Activated CD4-positive, CD25-positive, alpha-beta regulatory T cell treated with anti-CD3 and anti-CD28 coated beads, Interleukin-2, amount 50 U/mL, for 16 hours (primary cell): Measurements from ENCODE around the gene SHPK.

Experiments used
- DNase-seq: peaks from one replicate; pipeline ENCODE4 v3.0.0-alpha.2; 2020; ENCODE audit warnings: low read depth, low spot score

SHPK gene

GRCh38 chr17:3660311-3660891 is 24.4 kb upstream of the SHPK start:
- no peak for DNase-seq

- no peak for DNase-seq
These were observed 23.6 kb upstream of the SHPK start for GRCh38 chr17:3659541-3660111.

- DNase-seq: no peak
These were observed 22.9 kb upstream of the SHPK start for GRCh38 chr17:3658784-3659449.

- no peak for DNase-seq
These were observed 22.1 kb upstream of the SHPK start for GRCh38 chr17:3657874-3658783.

- no peak for DNase-seq
These were observed 21.5 kb upstream of the SHPK start for GRCh38 chr17:3657588-3657869.

GRCh38 chr17:3656755-3657587 is 20.9 kb upstream of the SHPK start:
- DNase-seq: no peak

- no peak for DNase-seq
These were observed 20.3 kb upstream of the SHPK start for GRCh38 chr17:3656353-3656752.

- DNase-seq: no peak
These were observed 19.7 kb upstream of the SHPK start for GRCh38 chr17:3655766-3656165.

- DNase-seq: no peak
These were observed 11.9 kb upstream of the SHPK start for GRCh38 chr17:3647769-3648555.

GRCh38 chr17:3647251-3647650 is 11.2 kb upstream of the SHPK start:
- no peak for DNase-seq

GRCh38 chr17:3645310-3645709 is 9.3 kb upstream of the SHPK start:
- no peak for DNase-seq

- DNase-seq: no peak
These were observed 7.9 kb upstream of the SHPK start for GRCh38 chr17:3643889-3644349.

- DNase-seq: no peak
These were observed 5.9 kb upstream of the SHPK start for GRCh38 chr17:3641717-3642486.

- DNase-seq: no peak
These were observed 5.0 kb upstream of the SHPK start for GRCh38 chr17:3641014-3641413.

- DNase-seq: no peak
These were observed 4.0 kb upstream of the SHPK start for GRCh38 chr17:3639981-3640596.

- no peak for DNase-seq
These were observed 891 bp upstream of the SHPK start for GRCh38 chr17:3636908-3637373.

- DNase-seq: no peak
These were observed 436 bp downstream of the SHPK start for GRCh38 chr17:3635474-3636153.

- no peak for DNase-seq
These were observed 3.8 kb downstream of the SHPK start for GRCh38 chr17:3632287-3632686.

GRCh38 chr17:3630781-3631180 is 5.3 kb downstream of the SHPK start:
- DNase-seq: no peak
